Measurements from ENCODE around the gene MMP24OS. TPM values are rescaled to one million over a fixed set of nuclear protein-coding genes. Genes with fewer than 3 reads are reported as not detected.
A peak's percentile ranks its signal among the peaks of the same experiment; 100 is the strongest.

The MMP24OS gene
- total and polyA plus RNA-seq, 10 donors: 18.6 to 68.6 (median 39.6) TPM

- H3K27ac ChIP-seq: peak overlapping the region; percentile 80 to 90 (median 86)
Observed at GRCh38 chr20:35284992-35285805, 7.3 kb upstream of the MMP24OS start.

GRCh38 chr20:35284267-35284991, 6.5 kb upstream of the MMP24OS start, which contains the start of gene EIF6:
EIF6 (minus strand) TSS chr20:35284772; CDS start chr20:35284487, 285 bp downstream.
- Histone ChIP-seq H3K27ac (peak within 1 kb of the TSS; percentile 80 to 90 (median 86)), H3K36me3 (peaks cover 0 to 39% (median 17%) of the 10 kb centered on the region in 6 donors), H3K4me1 (peaks cover 7 to 50% (median 26%) of the 10 kb centered on the region in 6 donors), H3K4me3 (peak within 1 kb of the TSS; percentile 75 to 98 (median 90)), H3K27me3 (replicated peaks in 1 of 7) (no peaks in the 10 kb centered on the region), H3K9me3 (no peaks in the 10 kb centered on the region)
- intact Hi-C loops (cut with DNase I; ENCODE audit: low total_unique reads): no loop called here
- no peak for TF ChIP-seq POLR2A (IDR thresholded peaks at IDR 0.05)
- peak; percentile 73 to 86 (median 81) for TF ChIP-seq POLR2AphosphoS5 (IDR thresholded peaks at IDR 0.05)
- WGBS, 5 donors: 0 to 1% (median 0%) methylated on average over 21 to 61 of the region's 61 CpGs
- peak; percentile 94 for DNase-seq

More at GRCh38 chr20:35284992-35285805, 7.3 kb upstream of the MMP24OS start:
- peak overlapping the region; percentile 75 to 98 (median 90) for H3K4me3 ChIP-seq
- WGBS, 5 donors: 53 to 63% (median 61%) methylated on average over 19 of the region's 19 CpGs
- intact Hi-C loops (cut with DNase I; ENCODE audit: low total_unique reads): no loop called here
- peaks cover 7 to 45% (median 26%) of the 10 kb centered on the region in 6 donors for H3K4me1 ChIP-seq
- DNase-seq: peak; percentile 54
- TF ChIP-seq POLR2A (IDR thresholded peaks at IDR 0.05) (no peak), CTCF (IDR thresholded peaks at IDR 0.05 in 8 of 11, conservative IDR thresholded peaks at IDR 0.05 in 3 of 11) (no peak), POLR2AphosphoS5 (IDR thresholded peaks at IDR 0.05) (no peak)
- H3K27me3 ChIP-seq (replicated peaks in 1 of 7): no peaks in the 10 kb centered on the region
- H3K9me3 ChIP-seq: no peaks in the 10 kb centered on the region
- H3K36me3 ChIP-seq: peaks cover 0 to 32% (median 10%) of the 10 kb centered on the region in 6 donors

GRCh38 chr20:35283441-35284266, 5.7 kb upstream of the MMP24OS start:
- H3K9me3 ChIP-seq: no peaks in the 10 kb centered on the region
- peaks cover 7 to 57% (median 27%) of the 10 kb centered on the region in 6 donors for H3K4me1 ChIP-seq
- H3K27me3 ChIP-seq (replicated peaks in 1 of 7): no peaks in the 10 kb centered on the region
- WGBS, 5 donors: 18 to 32% (median 23%) methylated on average over 15 to 24 of the region's 24 CpGs
- no peak for DNase-seq
- H3K27ac ChIP-seq: peak overlapping the region; percentile 80 to 90 (median 86)
- TF ChIP-seq POLR2AphosphoS5 (IDR thresholded peaks at IDR 0.05): no peak
- no peak for TF ChIP-seq CTCF (IDR thresholded peaks at IDR 0.05 in 8 of 11, conservative IDR thresholded peaks at IDR 0.05 in 3 of 11)
- TF ChIP-seq POLR2A (IDR thresholded peaks at IDR 0.05): no peak
- H3K36me3 ChIP-seq: peaks cover 0 to 47% (median 25%) of the 10 kb centered on the region in 6 donors
- intact Hi-C loops (cut with DNase I; ENCODE audit: low total_unique reads): no loop called here
- peak overlapping the region; percentile 75 to 98 (median 90) for H3K4me3 ChIP-seq

- 96 to 98% (median 97%) methylated on average over 9 to 10 of the region's 10 CpGs for WGBS, 5 donors
- H3K4me3 ChIP-seq: no peak overlapping the region
- TF ChIP-seq CTCF (IDR thresholded peaks at IDR 0.05 in 8 of 11, conservative IDR thresholded peaks at IDR 0.05 in 3 of 11) (no peak), POLR2A (IDR thresholded peaks at IDR 0.05) (no peak), POLR2AphosphoS5 (IDR thresholded peaks at IDR 0.05) (no peak)
- no peaks in the 10 kb centered on the region for H3K9me3 ChIP-seq
- H3K27ac ChIP-seq: no peak overlapping the region
- no peaks in the 10 kb centered on the region for H3K27me3 ChIP-seq (replicated peaks in 1 of 7)
- H3K36me3 ChIP-seq: peaks cover 0 to 54% (median 27%) of the 10 kb centered on the region in 6 donors
- H3K4me1 ChIP-seq: peaks cover 13 to 73% (median 40%) of the 10 kb centered on the region in 6 donors
- DNase-seq: no peak
- intact Hi-C loops (cut with DNase I; ENCODE audit: low total_unique reads): no loop called here
Observed at GRCh38 chr20:35281506-35282101, 3.7 kb upstream of the MMP24OS start.
